HG02885 (cell line): ENCODE measurements around the gene ARRDC4.

ENCODE experiments used
- ATAC-seq: cut with Tn5 transposase; IDR thresholded peaks from one replicate; pipeline ENCODE4 v1.9.1; 2021; ENCODE audit warnings: mild to moderate bottlenecking; ENCODE audit not compliant: unreplicated experiment, poor library complexity

The ARRDC4 gene

DNA sequence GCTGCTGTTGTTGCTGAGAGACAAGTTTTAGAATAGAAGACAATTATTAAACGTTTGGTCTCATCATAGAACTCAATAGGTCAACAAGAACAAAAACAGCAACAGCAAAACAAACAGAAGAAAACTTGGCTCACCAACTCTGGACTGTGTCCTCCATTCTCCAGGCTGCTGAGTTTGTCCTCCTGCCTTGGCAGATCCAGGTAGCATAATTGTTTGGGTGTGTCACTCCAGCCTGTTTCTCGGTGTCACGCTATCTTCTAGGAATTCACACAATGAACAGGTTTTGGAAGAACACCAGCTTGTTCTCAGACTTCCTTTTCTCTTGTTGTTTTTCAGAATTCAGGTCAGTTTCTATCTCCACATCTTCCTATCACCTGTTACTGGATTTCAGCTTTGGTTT is 34.7 kb downstream of the ARRDC4 start:
- no peak for ATAC-seq

DNA sequence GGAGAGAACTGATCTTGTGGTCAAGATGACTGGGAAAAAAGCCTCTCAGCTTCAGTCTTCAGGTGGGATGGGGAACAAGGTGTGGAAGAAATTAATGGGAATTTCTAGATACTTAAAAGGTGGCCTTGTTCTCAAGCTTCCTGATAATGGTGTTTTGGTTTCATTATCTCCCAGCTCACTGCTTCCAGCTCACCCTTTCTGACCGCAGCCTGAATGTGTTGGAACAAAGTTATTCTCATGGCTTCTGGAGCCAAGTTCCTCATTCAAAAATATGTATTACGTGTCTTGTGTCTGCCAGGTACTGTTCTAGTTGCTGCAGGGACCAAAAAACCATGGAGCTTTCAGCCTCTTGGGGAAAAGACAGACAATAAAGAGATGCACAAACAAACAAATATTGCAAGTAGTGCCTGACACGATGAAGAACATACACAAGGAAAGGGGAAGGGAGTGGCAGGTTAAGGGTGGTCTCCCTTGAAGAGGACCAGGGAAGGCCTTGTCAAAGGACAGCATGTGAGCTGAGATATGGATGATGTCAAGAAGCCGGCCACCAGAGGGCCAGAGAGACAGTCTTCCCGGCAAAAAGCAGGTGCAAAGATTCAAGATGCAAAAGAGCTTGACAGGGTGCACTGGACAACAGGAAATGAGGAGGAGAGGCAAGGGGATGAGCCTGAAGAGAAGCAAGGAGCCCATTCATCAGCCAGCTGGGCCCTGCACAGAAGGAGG is 35.5 kb downstream of the ARRDC4 start:
- ATAC-seq = no peak

DNA sequence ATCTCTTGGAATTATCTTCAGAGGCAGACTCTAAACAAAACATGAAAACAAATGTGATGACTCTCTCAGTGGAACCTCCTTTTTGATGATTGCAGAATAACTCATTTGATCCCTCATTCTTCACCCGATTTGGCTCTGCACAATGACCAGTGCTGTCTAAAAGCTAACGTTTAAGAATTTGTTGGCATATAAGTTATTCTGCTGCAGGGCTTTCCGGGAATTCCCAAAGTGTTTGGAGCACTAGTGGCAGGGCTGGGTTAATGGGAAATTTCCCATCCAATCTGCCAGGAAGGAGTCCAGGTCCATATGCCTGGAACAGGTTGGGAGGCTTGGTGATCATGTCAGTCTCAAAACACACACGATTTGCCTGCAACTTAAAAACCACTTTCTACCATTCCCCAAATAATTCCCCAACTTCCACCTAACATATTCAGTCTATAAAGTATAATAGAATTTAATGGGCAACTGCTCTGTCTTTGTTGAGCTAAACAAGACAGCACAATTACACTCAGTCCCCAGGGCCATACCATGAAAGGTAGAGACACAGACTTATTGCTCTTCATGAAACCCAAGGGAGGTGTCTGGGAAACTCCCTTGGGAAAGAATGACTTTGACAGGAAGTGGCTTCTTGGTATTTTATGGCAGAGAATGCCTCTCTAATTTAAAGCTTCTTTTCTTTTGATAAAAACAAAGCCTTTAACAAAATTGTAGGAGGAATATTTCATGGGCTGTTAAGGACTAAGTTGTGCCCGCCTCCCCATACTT is 38.0 kb downstream of the ARRDC4 start:
- no peak for ATAC-seq

DNA sequence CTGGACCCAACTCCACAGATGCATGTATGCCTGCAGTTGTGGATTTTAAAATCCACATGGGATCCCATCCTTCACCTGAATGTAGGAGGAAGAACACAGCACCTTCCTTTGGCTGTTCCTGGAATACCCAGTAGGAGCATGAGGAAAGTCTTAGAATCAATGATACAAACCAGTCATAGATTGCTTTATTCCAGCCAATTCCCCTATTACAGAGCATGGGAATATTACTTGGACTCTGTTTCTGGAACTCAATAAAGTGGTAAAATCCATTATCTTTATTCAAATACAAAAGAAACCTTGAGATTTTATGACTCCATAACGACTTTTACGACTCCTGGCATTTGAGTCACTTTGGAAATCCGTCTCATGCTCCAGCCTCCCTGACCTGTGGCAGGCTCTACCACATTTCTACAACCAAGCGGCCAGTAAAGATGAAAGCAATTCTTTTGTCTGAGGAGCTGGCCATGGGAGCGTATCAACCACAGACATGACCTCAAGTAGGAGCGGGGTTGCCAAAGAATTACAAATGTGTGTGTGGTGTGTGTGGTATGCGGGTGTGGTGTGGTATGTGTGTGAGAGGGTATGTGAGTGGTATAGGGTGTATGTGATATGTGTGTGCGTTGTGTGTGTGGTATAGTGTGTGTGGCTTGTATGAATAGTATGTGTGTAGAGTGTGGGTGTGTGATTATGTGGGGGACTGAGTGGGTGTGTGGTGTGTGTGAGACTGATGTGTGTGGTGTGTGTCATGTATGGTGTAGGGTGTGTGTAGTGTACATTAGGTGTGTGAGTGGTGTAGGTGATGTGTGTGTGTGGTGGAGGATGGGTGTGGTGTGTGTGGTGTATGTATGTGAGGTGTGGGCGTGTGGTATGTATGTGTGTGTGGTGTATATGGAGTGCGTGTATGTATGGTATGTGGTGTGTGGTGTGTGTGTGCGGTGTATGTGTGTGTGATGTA is 40.0 kb downstream of the ARRDC4 start:
- no peak for ATAC-seq

DNA sequence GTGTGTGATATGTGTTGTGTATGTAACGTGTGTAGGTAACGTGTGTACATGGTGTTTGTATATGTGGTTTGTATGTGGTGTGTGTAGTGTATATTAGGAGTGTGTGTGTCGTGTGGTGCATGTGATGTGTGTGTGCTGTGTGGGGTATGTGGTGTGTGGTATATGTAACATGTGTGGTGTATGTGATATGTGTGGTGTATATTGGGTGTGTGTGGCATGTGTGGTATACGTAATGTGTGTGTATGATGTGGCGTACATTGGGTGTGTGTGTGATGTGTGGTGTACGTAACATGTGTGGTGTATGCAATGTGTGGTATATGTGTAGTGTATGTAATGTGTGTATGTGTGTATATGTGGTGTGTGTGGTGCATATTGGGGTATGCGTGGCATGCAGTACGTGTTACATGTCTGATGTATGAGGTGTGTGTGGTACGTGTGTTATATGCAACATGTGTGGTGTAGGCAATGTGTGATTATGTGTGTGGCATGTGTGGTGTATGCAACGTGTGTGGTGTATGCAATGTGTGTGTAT is 41.2 kb downstream of the ARRDC4 start:
- no peak for ATAC-seq

DNA sequence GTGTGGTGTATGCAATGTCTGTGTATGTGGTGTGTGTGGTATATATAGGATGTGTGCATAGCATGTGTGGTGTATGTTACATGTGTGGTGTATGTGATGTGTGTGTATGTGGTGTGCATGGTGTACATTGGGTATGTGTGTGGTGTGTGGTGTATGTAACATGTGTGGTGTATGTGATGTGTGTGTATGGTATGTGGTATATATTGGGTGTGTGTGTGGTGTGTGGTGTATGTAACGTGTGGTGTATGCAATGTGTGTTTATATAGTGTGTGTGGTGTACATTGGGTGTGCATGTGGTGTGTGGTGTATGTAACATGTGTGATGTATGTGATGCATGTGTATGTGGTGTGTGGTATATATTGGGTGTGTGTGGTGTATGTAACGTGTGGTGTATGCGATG is 41.9 kb downstream of the ARRDC4 start:
- ATAC-seq = no peak

DNA sequence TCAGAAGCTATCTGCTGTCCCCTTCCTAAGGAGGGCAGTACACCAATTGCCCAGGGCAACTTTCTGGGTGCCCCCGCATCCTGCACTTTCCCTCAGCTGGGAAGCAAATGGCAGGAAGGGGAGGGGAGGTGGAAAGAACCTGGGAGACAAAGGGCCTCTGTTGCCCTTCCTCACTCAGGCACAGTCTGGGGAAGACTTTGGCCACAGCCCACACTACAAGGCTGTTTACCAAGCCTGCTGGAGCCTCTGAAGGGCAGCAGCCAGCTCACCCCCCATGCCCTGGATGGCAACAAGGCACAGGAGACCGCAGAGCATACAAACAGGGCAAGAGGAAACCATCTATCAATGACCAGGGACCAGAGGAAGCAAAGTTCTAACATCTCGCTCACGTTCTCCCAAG is 42.4 kb downstream of the ARRDC4 start:
- ATAC-seq = no peak

DNA sequence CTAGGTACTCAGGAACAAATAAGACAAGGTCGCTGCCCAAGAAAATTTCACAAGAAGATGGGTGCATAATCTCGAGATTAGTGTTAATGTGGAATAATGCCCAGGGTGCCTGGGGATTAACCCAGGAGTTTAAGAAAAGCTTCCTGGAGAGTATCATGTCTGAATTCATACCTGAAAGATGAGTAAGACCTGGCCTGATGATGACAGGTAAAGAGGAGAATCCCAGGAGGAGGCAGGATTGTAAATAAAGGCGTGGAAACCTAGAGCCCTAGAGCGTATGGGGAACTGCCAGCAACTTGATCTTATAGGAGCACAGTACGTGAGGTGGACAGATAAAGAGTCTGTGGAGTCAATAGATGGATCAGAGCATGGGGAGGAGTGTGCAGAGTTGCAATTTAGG is 43.0 kb downstream of the ARRDC4 start:
- no peak for ATAC-seq

DNA sequence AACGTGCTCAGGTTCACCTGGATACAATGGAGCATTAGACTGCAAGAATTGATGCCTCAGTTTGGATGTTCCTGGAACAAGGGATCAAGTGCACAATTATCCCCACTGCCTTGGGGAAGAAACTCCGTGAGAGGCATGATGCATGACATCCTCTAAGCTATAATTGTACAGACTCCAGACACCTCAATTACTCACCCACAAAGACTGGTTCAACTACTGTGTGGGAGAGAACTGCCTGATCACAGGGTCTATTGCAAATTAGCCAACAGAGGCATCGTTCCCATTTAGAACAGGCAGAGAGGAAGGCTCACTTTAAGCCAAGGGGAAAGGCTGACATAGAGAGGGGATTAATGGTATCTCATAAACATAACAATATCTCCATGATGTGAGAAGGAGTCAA is 43.5 kb downstream of the ARRDC4 start:
- ATAC-seq = no peak

DNA sequence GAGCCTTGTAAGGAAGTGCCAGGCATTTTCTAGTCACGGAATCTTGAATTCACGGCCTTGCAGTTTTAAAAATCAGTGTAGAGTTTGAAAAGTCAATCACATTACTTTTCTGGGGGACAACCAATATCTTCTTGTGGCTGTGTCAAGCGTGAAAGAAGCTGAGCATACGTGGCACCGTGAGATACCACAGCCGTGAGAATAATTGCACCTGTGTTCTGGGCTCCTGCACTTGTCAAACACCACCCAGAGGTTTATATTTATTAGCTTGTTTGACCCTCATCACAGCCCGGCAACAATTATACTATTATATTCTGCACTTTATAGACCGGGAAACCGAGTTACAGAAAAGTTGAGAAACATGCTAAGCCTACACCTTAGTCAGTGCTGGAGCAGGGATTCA is 45.2 kb downstream of the ARRDC4 start:
- ATAC-seq = no peak

DNA sequence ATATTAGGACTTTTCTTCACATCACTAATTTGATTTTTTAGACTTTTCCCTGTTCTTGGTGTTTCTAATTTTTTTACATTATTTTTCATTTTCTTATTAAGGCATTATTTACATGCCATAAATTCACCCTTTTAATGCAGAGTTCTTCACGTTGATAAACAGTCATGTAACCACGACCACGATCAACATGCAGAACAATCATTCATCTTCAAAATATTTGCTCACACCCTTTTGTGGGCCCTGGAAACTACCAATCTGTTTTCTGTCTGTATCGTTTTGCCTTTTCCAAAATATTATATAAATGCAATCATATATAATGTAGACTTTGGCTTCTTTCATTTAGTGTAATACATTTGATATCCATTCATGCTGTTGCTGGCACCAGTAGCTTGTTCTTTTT is 48.7 kb downstream of the ARRDC4 start:
- ATAC-seq = no peak

DNA sequence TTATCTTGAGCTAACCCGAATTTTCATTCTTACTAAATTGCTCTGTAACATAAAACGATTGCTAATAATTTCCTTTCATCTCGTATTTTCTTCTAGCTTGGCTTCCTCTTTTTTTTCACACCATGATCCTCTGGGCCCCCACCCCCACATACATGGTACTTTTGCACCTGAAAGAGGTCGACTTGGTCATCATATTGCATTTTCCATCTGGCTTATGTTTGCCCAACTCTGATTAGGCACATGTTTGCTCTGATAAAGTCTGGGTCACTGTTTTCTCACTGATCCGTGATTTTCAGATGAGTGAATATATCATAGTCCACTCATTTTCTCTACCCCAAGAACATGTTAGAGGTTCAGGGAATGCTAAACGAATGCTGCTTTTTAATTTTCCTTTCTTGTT is 49.5 kb downstream of the ARRDC4 start:
- ATAC-seq = no peak

DNA sequence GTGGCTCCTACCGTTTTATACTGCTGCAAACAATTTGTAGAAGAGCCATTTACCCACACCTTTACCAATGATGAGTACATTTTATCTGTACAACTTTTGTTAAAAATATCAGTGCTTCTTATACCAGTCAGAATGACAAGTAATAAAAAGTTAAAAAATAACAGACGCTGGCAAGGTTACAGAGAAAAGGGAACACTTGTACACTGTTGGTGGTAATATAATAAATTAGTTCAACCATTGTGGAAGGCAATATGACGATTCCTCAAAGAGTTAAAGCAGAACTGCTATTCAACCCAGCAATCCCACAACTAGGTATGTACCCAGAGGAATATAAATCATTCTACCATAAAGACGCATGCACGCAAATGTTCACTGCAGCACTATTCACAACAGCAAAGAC is 51.9 kb downstream of the ARRDC4 start:
- no peak for ATAC-seq

DNA sequence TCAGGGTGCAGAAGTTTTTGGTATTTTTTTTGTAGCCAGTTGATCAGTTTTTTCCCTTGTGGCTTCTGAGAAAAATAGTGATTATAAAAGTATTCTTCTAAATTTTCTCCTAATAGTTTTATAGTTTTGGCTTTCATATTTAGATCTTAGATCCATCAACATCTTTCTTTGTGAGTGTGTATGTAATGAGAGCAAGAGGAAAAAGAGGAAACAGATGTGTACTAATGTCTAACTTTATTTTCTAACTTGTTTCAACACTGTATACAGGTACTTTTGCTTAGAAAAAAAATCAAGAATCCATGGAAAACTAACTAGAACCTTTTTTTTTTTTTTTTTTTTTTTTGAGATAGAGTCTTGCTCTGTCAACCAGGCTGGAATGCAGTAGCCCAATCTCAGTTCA is 53.1 kb downstream of the ARRDC4 start:
- no peak for ATAC-seq

DNA sequence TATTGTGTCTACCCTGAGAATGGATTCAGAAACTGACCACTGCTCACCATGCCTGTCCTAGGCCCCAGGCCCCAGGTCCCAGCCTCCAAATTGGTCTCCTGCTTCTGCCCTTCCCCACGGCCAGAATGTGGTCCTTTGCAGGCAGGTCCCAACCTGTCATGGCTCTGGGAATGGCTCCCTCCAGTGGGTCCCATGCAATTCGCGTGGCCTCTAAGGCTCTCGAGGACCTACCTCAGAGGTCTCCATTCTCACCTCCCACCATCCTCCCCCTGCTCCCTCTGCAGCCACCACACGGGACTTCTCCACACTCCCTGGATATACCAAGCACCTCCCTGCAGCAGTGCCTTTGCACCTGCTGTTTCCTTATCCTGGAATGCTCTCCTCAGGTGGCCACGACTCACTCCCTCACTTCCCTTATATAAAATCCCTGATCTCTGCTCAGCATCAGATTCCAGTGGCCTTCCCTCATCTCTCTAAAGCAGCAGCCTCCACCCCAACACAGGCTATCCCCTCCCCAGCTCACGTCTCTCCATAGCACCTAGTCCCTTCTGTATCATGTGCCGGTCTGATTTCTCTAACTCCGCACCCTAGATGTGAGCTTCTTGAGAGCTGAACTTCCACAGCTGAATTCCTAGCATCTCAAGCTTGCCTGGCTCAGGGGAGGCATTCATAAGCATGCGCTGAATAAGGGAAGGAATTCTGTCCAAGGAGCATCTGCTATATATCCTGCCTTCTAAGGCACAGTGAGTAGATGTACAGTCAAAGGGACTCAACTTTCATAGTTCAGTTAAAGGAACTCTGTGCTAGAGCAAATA is 56.9 kb downstream of the ARRDC4 start:
- ATAC-seq = no peak

DNA sequence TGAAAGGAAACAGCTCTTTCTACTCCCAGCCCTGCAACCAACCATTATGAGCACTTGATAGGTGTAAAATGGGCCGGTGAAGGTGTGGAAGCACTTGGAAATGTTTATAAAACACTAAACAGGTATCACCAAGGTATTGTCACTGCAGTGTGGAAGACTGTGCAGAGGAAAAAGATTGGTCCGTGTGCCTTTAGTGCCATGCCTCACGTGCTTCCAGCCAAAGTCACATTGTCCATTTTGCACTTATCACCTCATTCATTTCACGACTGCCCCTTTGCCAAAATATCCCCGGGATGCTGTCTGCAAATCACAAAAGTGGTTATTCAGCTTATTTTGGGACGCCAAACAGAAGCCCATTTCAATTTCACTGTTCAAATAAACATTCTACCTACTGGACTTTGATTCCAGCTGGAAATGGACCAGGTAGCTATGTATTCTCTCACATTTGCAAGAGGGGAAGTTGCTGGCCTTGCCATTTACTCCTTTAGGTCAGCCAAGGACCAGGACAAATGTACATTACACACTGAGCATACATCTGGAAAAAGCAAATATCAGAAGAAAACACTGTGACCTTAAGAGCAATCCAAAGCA is 58.4 kb downstream of the ARRDC4 start:
- no peak for ATAC-seq
